Measurements from ENCODE around the gene PDE8A.

- TF ChIP-seq CTCF (conservative IDR thresholded peaks at IDR 0.05; ENCODE audit: low read depth, low read length) (no peak), USF2 (IDR thresholded peaks at IDR 0.05; ENCODE audit: low read depth, low read length) (no peak), POLR2A (IDR thresholded peaks at IDR 0.05; ENCODE audit: low read depth, low read length) (no peak), SMC3 (IDR thresholded peaks at IDR 0.05; ENCODE audit: low read depth, low read length) (no peak), BHLHE40 (IDR thresholded peaks at IDR 0.05; ENCODE audit: low read depth, low read length) (no peak), ELK1 (IDR thresholded peaks at IDR 0.05; ENCODE audit: borderline replicate concordance, low read depth, low read length) (no peak), MAFK (IDR thresholded peaks at IDR 0.05; ENCODE audit: low read depth, low read length) (no peak), FOS (IDR thresholded peaks at IDR 0.05; ENCODE audit: low read depth, low read length) (no peak), RAD21 (IDR thresholded peaks at IDR 0.05; ENCODE audit: low read length) (no peak)
Observed at GRCh38 chr15:85100186-85100937, 118.7 kb downstream of the PDE8A start.
